Smooth muscle cell (in vitro differentiated cells): ENCODE measurements around the gene MBD3L4. TPM values are rescaled to one million over a fixed set of nuclear protein-coding genes. Genes with fewer than 3 reads are reported as not detected.

Experiments used
- DNase-seq: peaks from one replicate; lab custom pipeline; 2025; ENCODE audit not compliant: unreplicated experiment; lab: John Stamatoyannopoulos, UW
- H2AFZ ChIP-seq: fragments of 200-600 bp; sonication (generic); 2 replicates; pipeline ENCODE4 v1.6.0; 2016; ENCODE audit warnings: antibody characterized with exemption, low read depth, mild to moderate bottlenecking
- H3F3A ChIP-seq: fragments of 200-600 bp; sonication (generic); 2 replicates; pipeline ENCODE4 v1.6.0; 2017; ENCODE audit warnings: antibody characterized with exemption, low read depth
- H3K27ac ChIP-seq: fragments of 200-600 bp; sonication (generic); 2 replicates; pipeline ENCODE4 v1.5.1; 2016; ENCODE audit warnings: low read depth, mild to moderate bottlenecking
- H3K27me3 ChIP-seq: fragments of 200-600 bp; sonication (generic); 2 replicates; pipeline ENCODE4 v1.6.1; 2016; ENCODE audit warnings: low read depth, mild to moderate bottlenecking
- H3K36me3 ChIP-seq: fragments of 200-600 bp; sonication (generic); 2 replicates; pipeline ENCODE4 v1.5.1; 2016; ENCODE audit warnings: low read depth
- H3K4me1 ChIP-seq: fragments of 200-600 bp; sonication (generic); 2 replicates; pipeline ENCODE4 v1.5.1; 2016; ENCODE audit warnings: low read depth
- H3K4me2 ChIP-seq: fragments of 200-600 bp; sonication (generic); 2 replicates; pipeline ENCODE4 v1.6.0; 2016; ENCODE audit warnings: mild to moderate bottlenecking
- H3K4me3 ChIP-seq: fragments of 200-600 bp; sonication (generic); 2 replicates; pipeline ENCODE4 v1.5.1; 2016; ENCODE audit warnings: mild to moderate bottlenecking
- H3K79me2 ChIP-seq: fragments of 200-600 bp; sonication (generic); 2 replicates; pipeline ENCODE4 v1.6.0; 2016; ENCODE audit warnings: low read depth, mild to moderate bottlenecking
- H3K9ac ChIP-seq: fragments of 200-600 bp; sonication (generic); 2 replicates; pipeline ENCODE4 v1.6.0; 2016; ENCODE audit warnings: low read depth
- H3K9me3 ChIP-seq: fragments of 200-600 bp; sonication (generic); replicated peaks from 2 replicates; pipeline ENCODE4 v1.5.1; 2016; ENCODE audit warnings: low read depth
- H4K20me1 ChIP-seq: fragments of 200-600 bp; sonication (generic); 2 replicates; pipeline ENCODE4 v1.6.0; 2016; ENCODE audit warnings: low read depth
- WGBS: methylation state at CpG from one replicate; pipeline ENCODE4 v1.1.7; 2016; ENCODE audit warnings: low lambda C conversion rate; 5-methylcytosine and 5-hydroxymethylcytosine counted together
- polyA plus RNA-seq: library from polyadenylated mRNA; unstranded; fragments of >200 nt; fragmentation: Nextera tagmentation; extraction: Ambion mirVana; gene quantifications from 2 replicates; pipeline ENCODE4 v1.2.1, GENCODE V29; 2016
- total RNA-seq: library from RNA; depleted of rRNA; stranded (reverse); fragments of >200 nt; gene quantifications from 2 replicates; pipeline ENCODE4 v1.2.3, GENCODE V29; 2014
- TF ChIP-seq, protein P1 (sequence below): fragments of 200-600 bp; sonication (generic); IDR thresholded peaks from 2 replicates; pipeline ENCODE4 v1.5.1; 2017; ENCODE audit warnings: borderline replicate concordance, mild to moderate bottlenecking, antibody characterized with exemption; ENCODE audit not compliant: insufficient read depth, poor library complexity, severe bottlenecking

The MBD3L4 gene
- total and polyA plus RNA-seq, 2 experiments from 2014 or later: not detected

DNA sequence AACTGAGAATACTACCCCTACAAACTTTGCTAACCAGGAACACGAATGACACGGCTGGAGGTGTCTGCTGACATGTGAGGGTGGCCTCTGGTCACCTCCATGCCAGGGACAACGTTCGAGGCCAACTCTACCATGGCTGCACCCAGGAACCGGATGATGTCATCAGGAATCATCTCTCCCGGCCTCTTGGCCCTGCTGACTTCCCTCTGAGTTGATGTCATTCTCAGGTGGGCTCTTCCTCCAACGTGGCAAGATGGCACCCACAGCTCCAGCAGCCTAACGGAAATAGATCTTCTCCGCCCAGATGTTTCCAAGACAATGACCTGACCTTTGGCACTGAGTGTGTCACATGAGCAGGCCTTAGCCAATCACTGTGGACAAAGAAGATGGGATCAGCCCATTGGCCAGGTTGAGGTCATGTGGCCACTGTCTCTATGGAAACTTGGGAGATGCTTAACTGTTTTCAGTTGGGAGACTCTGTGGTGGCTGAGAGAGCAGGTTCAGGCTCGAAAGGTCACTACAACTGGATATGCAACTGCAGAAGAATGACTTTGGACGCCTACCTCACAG is 33.8 kb downstream of the MBD3L4 start:
- no peak overlapping the region for H3K4me3 ChIP-seq
- no peak overlapping the region for H3K4me2 ChIP-seq
- H4K20me1 ChIP-seq: no peaks in the 10 kb centered on the region
- H3K36me3 ChIP-seq: no peaks in the 10 kb centered on the region
- no peak for DNase-seq
- no peak overlapping the region for H3K27ac ChIP-seq
- no peak overlapping the region for H2AFZ ChIP-seq
- no peak overlapping the region for H3K9ac ChIP-seq
- 75% methylated on average over 11 of the region's 11 CpGs for WGBS
- TF ChIP-seq, protein P1, sequence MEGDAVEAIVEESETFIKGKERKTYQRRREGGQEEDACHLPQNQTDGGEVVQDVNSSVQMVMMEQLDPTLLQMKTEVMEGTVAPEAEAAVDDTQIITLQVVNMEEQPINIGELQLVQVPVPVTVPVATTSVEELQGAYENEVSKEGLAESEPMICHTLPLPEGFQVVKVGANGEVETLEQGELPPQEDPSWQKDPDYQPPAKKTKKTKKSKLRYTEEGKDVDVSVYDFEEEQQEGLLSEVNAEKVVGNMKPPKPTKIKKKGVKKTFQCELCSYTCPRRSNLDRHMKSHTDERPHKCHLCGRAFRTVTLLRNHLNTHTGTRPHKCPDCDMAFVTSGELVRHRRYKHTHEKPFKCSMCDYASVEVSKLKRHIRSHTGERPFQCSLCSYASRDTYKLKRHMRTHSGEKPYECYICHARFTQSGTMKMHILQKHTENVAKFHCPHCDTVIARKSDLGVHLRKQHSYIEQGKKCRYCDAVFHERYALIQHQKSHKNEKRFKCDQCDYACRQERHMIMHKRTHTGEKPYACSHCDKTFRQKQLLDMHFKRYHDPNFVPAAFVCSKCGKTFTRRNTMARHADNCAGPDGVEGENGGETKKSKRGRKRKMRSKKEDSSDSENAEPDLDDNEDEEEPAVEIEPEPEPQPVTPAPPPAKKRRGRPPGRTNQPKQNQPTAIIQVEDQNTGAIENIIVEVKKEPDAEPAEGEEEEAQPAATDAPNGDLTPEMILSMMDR: no peak
- no peaks in the 10 kb centered on the region for H3K9me3 ChIP-seq
- no peaks in the 10 kb centered on the region for H3K27me3 ChIP-seq
- no peaks in the 10 kb centered on the region for H3K79me2 ChIP-seq
- H3F3A ChIP-seq: no peaks in the 10 kb centered on the region
- no peaks in the 10 kb centered on the region for H3K4me1 ChIP-seq

DNA sequence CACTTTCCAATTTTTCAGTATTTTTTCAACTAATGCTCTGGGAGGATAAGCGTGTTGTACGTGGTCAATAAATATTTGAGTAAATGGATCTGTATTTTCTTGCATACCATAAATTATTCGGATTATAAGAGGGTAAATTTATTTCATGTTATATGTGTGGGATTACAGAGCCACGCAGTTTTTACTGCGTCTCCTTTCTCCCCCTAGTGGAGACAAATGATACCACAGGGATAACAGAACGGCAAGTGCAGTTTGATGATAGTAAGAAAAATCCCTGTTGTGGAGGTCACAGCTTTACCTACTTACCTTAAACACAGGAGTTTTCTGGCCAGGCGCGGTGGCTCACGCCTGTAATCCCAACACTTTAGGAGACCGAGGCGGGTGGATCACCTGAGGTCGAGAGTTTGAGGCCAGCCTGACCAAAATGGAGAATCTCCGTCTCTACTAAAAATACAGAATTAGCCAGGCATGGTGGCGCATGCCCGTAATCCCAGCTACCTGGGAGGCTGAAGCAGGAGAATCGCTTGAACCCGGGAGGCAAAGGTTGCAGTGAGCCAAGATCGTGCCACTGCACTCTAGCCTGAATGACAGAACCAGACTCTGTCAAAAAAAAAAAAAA is 35.6 kb downstream of the MBD3L4 start:
- H3K9ac ChIP-seq: no peak overlapping the region
- no peaks in the 10 kb centered on the region for H4K20me1 ChIP-seq
- TF ChIP-seq, protein P1: peak; percentile 56
- H3K27me3 ChIP-seq: no peaks in the 10 kb centered on the region
- 29% methylated on average over 18 of the region's 18 CpGs for WGBS
- no peak overlapping the region for H3K4me2 ChIP-seq
- no peaks in the 10 kb centered on the region for H3F3A ChIP-seq
- H3K9me3 ChIP-seq: no peaks in the 10 kb centered on the region
- H3K36me3 ChIP-seq: no peaks in the 10 kb centered on the region
- DNase-seq: no peak
- no peaks in the 10 kb centered on the region for H3K4me1 ChIP-seq
- no peak overlapping the region for H3K27ac ChIP-seq
- no peak overlapping the region for H2AFZ ChIP-seq
- H3K4me3 ChIP-seq: no peak overlapping the region
- no peaks in the 10 kb centered on the region for H3K79me2 ChIP-seq

DNA sequence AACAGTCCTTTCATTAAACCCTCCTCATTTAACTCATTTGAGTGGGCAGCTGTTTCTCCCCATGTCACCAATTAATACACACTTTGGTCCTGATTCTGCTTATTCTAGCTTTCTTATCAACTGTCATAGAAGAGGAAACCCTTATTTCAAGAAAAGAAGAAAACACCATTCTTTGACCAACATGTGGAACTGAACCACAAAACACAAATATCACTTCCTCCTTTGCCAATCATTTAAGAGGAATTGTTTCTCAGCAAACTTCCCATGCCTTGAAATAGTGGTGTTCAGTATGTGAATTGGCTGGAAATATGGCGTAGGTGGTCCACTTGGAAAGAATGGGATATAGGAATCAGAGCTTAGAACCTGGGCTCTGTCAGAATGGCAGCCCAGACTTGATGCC is 39.2 kb downstream of the MBD3L4 start:
- no peaks in the 10 kb centered on the region for H4K20me1 ChIP-seq
- H3F3A ChIP-seq: no peaks in the 10 kb centered on the region
- H3K4me1 ChIP-seq: no peaks in the 10 kb centered on the region
- TF ChIP-seq, protein P1: no peak
- H3K36me3 ChIP-seq: no peaks in the 10 kb centered on the region
- WGBS: 60% methylated on average over 1 of the region's 1 CpG
- H3K9ac ChIP-seq: no peak overlapping the region
- no peaks in the 10 kb centered on the region for H3K27me3 ChIP-seq
- no peaks in the 10 kb centered on the region for H3K9me3 ChIP-seq
- H3K4me3 ChIP-seq: no peak overlapping the region
- H3K27ac ChIP-seq: no peak overlapping the region
- DNase-seq: no peak
- H3K4me2 ChIP-seq: no peak overlapping the region
- H3K79me2 ChIP-seq: no peaks in the 10 kb centered on the region
- no peak overlapping the region for H2AFZ ChIP-seq

DNA sequence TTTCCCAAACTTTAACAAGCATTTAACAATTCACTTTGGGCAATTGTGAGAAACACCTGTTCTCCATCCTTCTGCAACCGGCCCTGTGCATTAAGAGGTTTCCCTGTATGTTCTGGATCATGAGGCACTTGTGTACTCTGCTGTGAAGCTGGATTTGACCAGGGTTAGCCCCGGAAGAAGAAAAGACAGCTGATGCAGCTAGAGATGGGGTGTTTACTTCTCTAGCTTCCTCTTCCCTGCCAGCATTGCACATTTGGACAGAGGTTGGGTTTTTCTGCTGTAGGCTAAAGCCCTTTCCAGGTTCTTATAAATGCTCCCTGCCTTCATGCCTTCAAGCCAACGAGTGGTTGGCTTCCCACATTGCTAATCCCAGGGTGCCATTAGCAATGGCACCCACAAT is 39.6 kb downstream of the MBD3L4 start:
- DNase-seq: no peak
- no peaks in the 10 kb centered on the region for H3K4me1 ChIP-seq
- no peaks in the 10 kb centered on the region for H3F3A ChIP-seq
- H3K79me2 ChIP-seq: no peaks in the 10 kb centered on the region
- H3K9me3 ChIP-seq: no peaks in the 10 kb centered on the region
- no peak overlapping the region for H3K4me3 ChIP-seq
- no peak overlapping the region for H2AFZ ChIP-seq
- H3K27ac ChIP-seq: no peak overlapping the region
- H4K20me1 ChIP-seq: no peaks in the 10 kb centered on the region
- no peak overlapping the region for H3K4me2 ChIP-seq
- TF ChIP-seq, protein P1: no peak
- 39% methylated on average over 3 of the region's 3 CpGs for WGBS
- no peaks in the 10 kb centered on the region for H3K36me3 ChIP-seq
- no peaks in the 10 kb centered on the region for H3K27me3 ChIP-seq
- no peak overlapping the region for H3K9ac ChIP-seq
